Lung (tissue), 12 donors: ENCODE data around the gene CLDN7. TPM values are rescaled to one million over a fixed set of nuclear protein-coding genes. Genes with fewer than 3 reads are reported as not detected.

Experiments used
- ATAC-seq: fragments of 200-7000 bp; cut with Tn5 transposase; one replicate; pipeline ENCODE4 v1.9.1; 2020; ENCODE audit warnings: moderate number of reproducible peaks; ENCODE audit not compliant: insufficient read depth, low FRiP score
- DNase-seq, 3 donors: peaks; one replicate each; pipeline ENCODE4 v3.0.0-alpha.2; 2013 to 2017
- H3K27ac ChIP-seq, 2 donors: one replicate each; pipeline ENCODE4 v1.5.1; 2013; ENCODE audit warnings: mild to moderate bottlenecking in 2 of 2, moderate library complexity in 2 of 2, control low read depth in 1 of 2, inconsistent platforms in 1 of 2, low read depth in 1 of 2, low read length in 1 of 2
- H3K27me3 ChIP-seq, 3 donors: one replicate each; pipeline ENCODE4 v1.5.1; 2013; ENCODE audit warnings: low read length in 2 of 3; ENCODE audit not compliant: control insufficient read depth in 3 of 3, insufficient read depth in 3 of 3
- H3K36me3 ChIP-seq, 4 donors: one replicate each; pipeline ENCODE4 v1.5.1; 2013; ENCODE audit warnings: low read length in 4 of 4, mild to moderate bottlenecking in 1 of 4, moderate library complexity in 1 of 4; ENCODE audit not compliant: control insufficient read depth in 4 of 4, insufficient read depth in 4 of 4
- H3K4me1 ChIP-seq, 5 donors: one replicate each; pipeline ENCODE4 v1.5.1; 2013; ENCODE audit warnings: low read length in 5 of 5, mild to moderate bottlenecking in 2 of 5, moderate library complexity in 1 of 5; ENCODE audit not compliant: control insufficient read depth in 5 of 5, insufficient read depth in 5 of 5
- H3K4me3 ChIP-seq: one replicate; pipeline ENCODE4 v1.5.1; 2013; ENCODE audit warnings: mild to moderate bottlenecking, control low read depth, moderate library complexity
- H3K9ac ChIP-seq, 2 donors: one replicate each; pipeline ENCODE4 v1.5.1; 2013; ENCODE audit warnings: low read length in 2 of 2, control low read depth in 1 of 2; ENCODE audit not compliant: insufficient read depth in 1 of 2
- H3K9me3 ChIP-seq, 4 donors: one replicate each; pipeline ENCODE4 v1.5.1; 2013; ENCODE audit warnings: low read length in 3 of 4, mild to moderate bottlenecking in 1 of 4, moderate library complexity in 1 of 4; ENCODE audit not compliant: control insufficient read depth in 4 of 4, insufficient read depth in 3 of 4
- CTCF ChIP-seq: IDR thresholded peaks from 2 replicates; pipeline ENCODE4 v1.5.1; 2012; ENCODE audit warnings: mild to moderate bottlenecking; ENCODE audit errors: control extremely low read depth, extremely low read depth
- WGBS, 2 donors: extraction: QIAGEN DNeasy Blood & Tissue Kit; methylation state at CpG; one replicate each; pipeline ENCODE4 v1.1.7; 2013; 5-methylcytosine and 5-hydroxymethylcytosine counted together
- polyA plus RNA-seq, 2 donors: library from polyadenylated mRNA; stranded (reverse); fragments of 200-250 nt; gene quantifications; one replicate each; pipeline ENCODE4 v1.2.1, GENCODE V29; 2013
- total RNA-seq, 2 donors: library from RNA; depleted of rRNA in 1 of 2; stranded (reverse); fragments of >200 nt in 1 of 2; gene quantifications; one replicate each; pipeline ENCODE4 v1.2.1, GENCODE V29; 2014 to 2021
- donor health status: control.
- donor health status: control.
- donor health status: Bipolar disorder and iron deficiency.
- donor health status: healthy.
- donor health status: DM: yes; HTN: yes; CAD: no.

Gene CLDN7
- total and polyA plus RNA-seq, 4 donors: 117 to 199 (median 145) TPM

- peak; percentile 13 to 53 (median 37) for DNase-seq
- peaks cover 4 to 40% (median 14%) of the 10 kb centered on the region in 5 donors for H3K4me1 ChIP-seq
- TF ChIP-seq CTCF: no peak
- H3K9me3 ChIP-seq: no peaks in the 10 kb centered on the region
- H3K36me3 ChIP-seq: peaks cover 6 to 28% (median 24%) of the 10 kb centered on the region in 4 donors
- H3K9ac ChIP-seq: peak overlapping the region in 1 of 2 donors; percentile 49
- H3K27me3 ChIP-seq: no peaks in the 10 kb centered on the region
- peak overlapping the region; percentile 87 to 88 for H3K27ac ChIP-seq
- no peak for ATAC-seq
- H3K4me3 ChIP-seq: peak overlapping the region; percentile 92
- WGBS, 2 donors: 1% methylated on average over 29 to 39 of the region's 39 CpGs
These were observed 23.7 kb downstream of the CLDN7 start for GRCh38 chr17:7238420-7239090.

DNA sequence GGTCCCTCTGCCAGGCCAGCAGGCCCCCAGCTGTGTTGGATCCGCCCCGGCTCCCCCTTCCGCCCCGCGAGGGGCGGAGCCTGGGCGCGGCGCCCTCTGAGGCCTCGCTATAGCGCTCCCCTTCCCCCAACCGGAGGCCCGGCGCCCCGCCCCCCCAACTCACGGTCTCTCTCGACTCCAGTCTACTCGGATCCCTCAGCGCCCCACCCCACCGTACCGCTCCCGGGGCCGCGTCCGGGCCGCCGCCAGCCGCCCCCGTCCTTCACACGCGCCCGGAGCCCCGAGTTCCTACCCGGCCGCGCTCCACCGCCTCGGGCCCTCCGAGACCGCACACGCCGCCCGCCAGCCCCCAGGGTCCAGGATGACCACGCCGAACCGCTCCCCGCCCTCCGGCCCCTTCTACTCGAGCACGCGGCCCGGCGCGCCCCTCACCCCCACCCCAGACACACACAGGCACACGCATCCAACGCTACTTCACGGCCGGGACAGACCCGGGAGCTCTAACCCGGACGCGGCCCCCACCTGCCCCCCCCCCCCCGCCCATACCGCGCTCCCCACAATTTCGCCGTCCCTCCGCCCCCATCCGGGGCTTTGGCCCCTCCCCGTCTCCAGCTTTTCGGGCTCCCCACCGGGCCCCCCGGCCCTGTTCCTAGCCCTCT is 24.4 kb downstream of the CLDN7 start:
- ATAC-seq (no peak), DNase-seq (peak; percentile 79 to 84 (median 84))
- H3K9ac ChIP-seq: no peak overlapping the region
- peaks cover 4 to 39% (median 18%) of the 10 kb centered on the region in 5 donors for H3K4me1 ChIP-seq
- H3K27ac ChIP-seq: peak overlapping the region; percentile 88 to 91
- no peaks in the 10 kb centered on the region for H3K9me3 ChIP-seq
- peaks cover 6 to 28% (median 24%) of the 10 kb centered on the region in 4 donors for H3K36me3 ChIP-seq
- no peak for TF ChIP-seq CTCF
- H3K27me3 ChIP-seq: no peaks in the 10 kb centered on the region
- peak overlapping the region; percentile 92 for H3K4me3 ChIP-seq
- WGBS, 2 donors: 1% methylated on average over 37 to 73 of the region's 73 CpGs

- H3K9ac ChIP-seq: peak overlapping the region in 1 of 2 donors; percentile 62
- no peak for ATAC-seq
- no peaks in the 10 kb centered on the region for H3K27me3 ChIP-seq
- TF ChIP-seq CTCF: no peak
- DNase-seq: no peak
- H3K9me3 ChIP-seq: no peaks in the 10 kb centered on the region
- WGBS, 2 donors: 25% methylated on average over 6 of the region's 6 CpGs
- H3K4me3 ChIP-seq: no peak overlapping the region
- H3K4me1 ChIP-seq: peaks cover 6 to 43% (median 18%) of the 10 kb centered on the region in 5 donors
- H3K27ac ChIP-seq: peak overlapping the region; percentile 59 to 88
- H3K36me3 ChIP-seq: peaks cover 6 to 28% (median 24%) of the 10 kb centered on the region in 4 donors
These were observed 25.0 kb downstream of the CLDN7 start for GRCh38 chr17:7237266-7237760.
